NB4 (cell line): ENCODE measurements around the gene MICAL2.
A peak's percentile ranks its signal among the peaks of the same experiment; 100 is the strongest.

ENCODE experiments used
- DNase-seq: peaks from one replicate; pipeline ENCODE4 v3.0.0; 2010; ENCODE audit warnings: low read depth
- H3K4me3 ChIP-seq: one replicate; pipeline ENCODE4 v1.5.1; 2011; ENCODE audit warnings: mild to moderate bottlenecking, low read depth, low read length, moderate library complexity
- CTCF ChIP-seq: IDR thresholded peaks from one replicate; pipeline ENCODE4 v1.5.1; 2012; ENCODE audit warnings: low read depth, low read length
- MAX ChIP-seq: IDR thresholded peaks from 2 replicates; pipeline ENCODE4 v1.6.1; 2011; ENCODE audit warnings: low read depth, low read length
- MYC ChIP-seq: IDR thresholded peaks from 2 replicates; pipeline ENCODE4 v1.6.1; 2011; ENCODE audit warnings: low read depth, low read length
- POLR2A ChIP-seq: IDR thresholded peaks from 2 replicates; pipeline ENCODE4 v1.6.1; 2011; ENCODE audit warnings: mild to moderate bottlenecking; ENCODE audit not compliant: insufficient read length; ENCODE audit errors: extremely low read depth

MICAL2 gene

GRCh38 chr11:12148882-12149281 is 38.5 kb downstream of the MICAL2 start:
- H3K4me3 ChIP-seq: no peak overlapping the region
- TF ChIP-seq MYC (no peak), MAX (no peak), CTCF (no peak), POLR2A (no peak)
- DNase-seq: no peak

- TF ChIP-seq MAX (peak; percentile 44; the same call in 1 of the 2 replicates), MYC (0 out of 2 replicates have a peak, but pooled peaks have one; percentile 12), POLR2A (no peak)
- no peak overlapping the region for H3K4me3 ChIP-seq
- DNase-seq: peak; percentile 96
Measured at GRCh38 chr11:12149672-12150225, 39.4 kb downstream of the MICAL2 start.

- TF ChIP-seq POLR2A (no peak), CTCF (no peak), MYC (no peak), MAX (no peak)
- no peak overlapping the region for H3K4me3 ChIP-seq
Measured at GRCh38 chr11:12150831-12151382, 40.5 kb downstream of the MICAL2 start.

GRCh38 chr11:12152321-12152720 is 41.9 kb downstream of the MICAL2 start:
- TF ChIP-seq MYC (no peak), CTCF (no peak), POLR2A (no peak), MAX (no peak)
- peak; percentile 49 for DNase-seq
- no peak overlapping the region for H3K4me3 ChIP-seq

More at GRCh38 chr11:12150831-12151382, 40.5 kb downstream of the MICAL2 start:
- peak; percentile 72 for DNase-seq

GRCh38 chr11:12154871-12155668 is 44.7 kb downstream of the MICAL2 start:
- DNase-seq: no peak
- no peak overlapping the region for H3K4me3 ChIP-seq
- TF ChIP-seq MAX (no peak), MYC (no peak), CTCF (no peak), POLR2A (no peak)

- DNase-seq: no peak
- H3K4me3 ChIP-seq: no peak overlapping the region
- TF ChIP-seq CTCF (no peak), MAX (no peak), MYC (no peak), POLR2A (no peak)
Measured at GRCh38 chr11:12155696-12156095, 45.3 kb downstream of the MICAL2 start.
